Endothelial cell (in vitro differentiated cells): ENCODE data around the gene IL4. TPM values are rescaled to one million over a fixed set of nuclear protein-coding genes. Genes with fewer than 3 reads are reported as not detected.

Source experiments
- DNase-seq: peaks from one replicate; pipeline ENCODE4 v3.0.0; 2021; ENCODE audit warnings: low spot score
- H3K27ac Mint-ChIP-seq: one replicate; pipeline ENCODE4 v1.8.0; 2021; ENCODE audit warnings: mixed read lengths, inconsistent platforms; ENCODE audit not compliant: unreplicated experiment
- H3K27me3 Mint-ChIP-seq: one replicate; pipeline ENCODE4 v1.8.0; 2021; ENCODE audit warnings: mild to moderate bottlenecking, moderate library complexity, mixed read lengths, inconsistent platforms; ENCODE audit not compliant: unreplicated experiment
- H3K36me3 Mint-ChIP-seq: one replicate; pipeline ENCODE4 v1.8.0; 2021; ENCODE audit warnings: mild to moderate bottlenecking, low read depth, mixed read lengths, inconsistent platforms; ENCODE audit not compliant: unreplicated experiment
- H3K4me1 Mint-ChIP-seq: one replicate; pipeline ENCODE4 v1.8.0; 2021; ENCODE audit warnings: mild to moderate bottlenecking, mixed read lengths, inconsistent platforms; ENCODE audit not compliant: unreplicated experiment
- H3K4me3 Mint-ChIP-seq: one replicate; pipeline ENCODE4 v1.8.0; 2021; ENCODE audit warnings: mild to moderate bottlenecking, mixed read lengths, inconsistent platforms; ENCODE audit not compliant: unreplicated experiment
- H3K9me3 Mint-ChIP-seq: one replicate; pipeline ENCODE4 v1.8.0; 2021; ENCODE audit warnings: mixed read lengths, inconsistent platforms; ENCODE audit not compliant: unreplicated experiment
- CTCF ChIP-seq: fragments of 200-600 bp; sonication (generic); IDR thresholded peaks from one replicate; pipeline ENCODE4 v1.5.0; 2021; ENCODE audit warnings: antibody characterized with exemption; ENCODE audit not compliant: unreplicated experiment
- total RNA-seq: library from RNA; stranded (reverse); fragmentation: NEBNext Ultra II Directional; extraction: Animal tissue kit (Norgen Biotek cat#: 25700); gene quantifications from one replicate; pipeline ENCODE4 v1.2.1, GENCODE V29; 2021; ENCODE audit not compliant: unreplicated experiment

The IL4 gene
- total RNA-seq, 1 donor from 2014 or later, result not detected

GRCh38 chr5:132641841-132642240 is 31.9 kb upstream of the IL4 start:
- Mint-ChIP-seq H3K36me3 (peaks cover 10% of the 10 kb centered on the region), H3K27me3 (peaks cover 1% of the 10 kb centered on the region), H3K27ac (no peak overlapping the region), H3K4me3 (no peak overlapping the region), H3K9me3 (no peaks in the 10 kb centered on the region), H3K4me1 (peaks cover 20% of the 10 kb centered on the region)
- no peak for TF ChIP-seq CTCF
- DNase-seq, result no peak

- Mint-ChIP-seq H3K27ac (no peak overlapping the region), H3K27me3 (peaks cover 1% of the 10 kb centered on the region), H3K9me3 (peaks cover 4% of the 10 kb centered on the region), H3K4me3 (no peak overlapping the region), H3K4me1 (peaks cover 18% of the 10 kb centered on the region), H3K36me3 (peaks cover 14% of the 10 kb centered on the region)
- DNase-seq, result no peak
- TF ChIP-seq CTCF, result no peak
Observed at GRCh38 chr5:132644177-132644576, 29.6 kb upstream of the IL4 start.

- Mint-ChIP-seq H3K36me3 (peaks cover 14% of the 10 kb centered on the region), H3K4me1 (peaks cover 7% of the 10 kb centered on the region), H3K9me3 (peaks cover 4% of the 10 kb centered on the region), H3K27me3 (peaks cover 1% of the 10 kb centered on the region), H3K27ac (no peak overlapping the region), H3K4me3 (no peak overlapping the region)
- no peak for DNase-seq
- no peak for TF ChIP-seq CTCF
Observed at GRCh38 chr5:132646583-132647266, 27.1 kb upstream of the IL4 start.

GRCh38 chr5:132647473-132647872 is 26.3 kb upstream of the IL4 start:
- no peak for TF ChIP-seq CTCF
- Mint-ChIP-seq H3K9me3 (peaks cover 4% of the 10 kb centered on the region), H3K36me3 (peaks cover 14% of the 10 kb centered on the region), H3K27me3 (peaks cover 1% of the 10 kb centered on the region), H3K27ac (no peak overlapping the region), H3K4me3 (no peak overlapping the region), H3K4me1 (peaks cover 7% of the 10 kb centered on the region)
- no peak for DNase-seq

- TF ChIP-seq CTCF, result no peak
- Mint-ChIP-seq H3K4me3 (no peak overlapping the region), H3K36me3 (peaks cover 8% of the 10 kb centered on the region)
Observed at GRCh38 chr5:132648355-132648754, 25.4 kb upstream of the IL4 start.

More at GRCh38 chr5:132648355-132648754, 25.4 kb upstream of the IL4 start:
- H3K27me3 Mint-ChIP-seq, result peaks cover 1% of the 10 kb centered on the region
- peaks cover 4% of the 10 kb centered on the region for H3K9me3 Mint-ChIP-seq
- no peak for DNase-seq
- H3K4me1 Mint-ChIP-seq, result peaks cover 7% of the 10 kb centered on the region
- H3K27ac Mint-ChIP-seq, result no peak overlapping the region
